ENCODE results near the gene WNK4.

WNK4 gene

GRCh38 chr17:42773290-42774035, 6.9 kb upstream of the WNK4 start, which contains the start of gene VPS25:
Gene VPS25 (plus strand): TSS chr17:42773449. CDS start chr17:42773476, 27 bp downstream.
- peak; percentile 94 for DNase-seq

GRCh38 chr17:42774066-42774745, 6.2 kb upstream of the WNK4 start:
- DNase-seq = no peak

- no peak for DNase-seq
Observed at GRCh38 chr17:42775534-42776098, 4.8 kb upstream of the WNK4 start.

GRCh38 chr17:42778570-42778969, 1.8 kb upstream of the WNK4 start:
- no peak for DNase-seq

GRCh38 chr17:42779304-42779935, 990 bp upstream of the WNK4 start:
- no peak for DNase-seq

GRCh38 chr17:42780851-42781638, 635 bp downstream of the WNK4 start:
- DNase-seq = no peak

GRCh38 chr17:42781639-42782165, 1.3 kb downstream of the WNK4 start:
- no peak for DNase-seq

GRCh38 chr17:42782166-42783061, 2.0 kb downstream of the WNK4 start:
- no peak for DNase-seq

GRCh38 chr17:42783062-42783790, 2.8 kb downstream of the WNK4 start:
- no peak for DNase-seq

GRCh38 chr17:42783791-42784138, 3.4 kb downstream of the WNK4 start:
- no peak for DNase-seq

GRCh38 chr17:42784409-42784808, 4.0 kb downstream of the WNK4 start:
- DNase-seq = no peak

GRCh38 chr17:42784811-42785592, 4.6 kb downstream of the WNK4 start:
- peak; percentile 61 for DNase-seq

- no peak for DNase-seq
Observed at GRCh38 chr17:42787266-42787665, 6.9 kb downstream of the WNK4 start.

GRCh38 chr17:42791948-42792347, 11.5 kb downstream of the WNK4 start:
- no peak for DNase-seq

GRCh38 chr17:42792545-42792944, 12.1 kb downstream of the WNK4 start:
- DNase-seq = no peak

- no peak for DNase-seq
Observed at GRCh38 chr17:42795061-42795460, 14.7 kb downstream of the WNK4 start.

- DNase-seq = no peak
Observed at GRCh38 chr17:42795465-42795864, 15.1 kb downstream of the WNK4 start.

GRCh38 chr17:42796066-42796758, 15.8 kb downstream of the WNK4 start:
- no peak for DNase-seq

Measured in NCI-H69 (cell line).